ENCODE measurements around the gene GEMIN7.

The GEMIN7 gene

GRCh38 chr19:45090606-45091005 lies 11.5 kb downstream of the GEMIN7 start:
- H3K27me3 ChIP-seq (ENCODE audit: insufficient read depth, poor library complexity, severe bottlenecking): no peaks in the 10 kb centered on the region
- no peak for DNase-seq (ENCODE audit: low read depth in 1 of 2, low spot score in 1 of 2)
- no peak for TF ChIP-seq CTCF (IDR thresholded peaks at IDR 0.05; ENCODE audit: insufficient read depth, low read length)
- TF ChIP-seq POLR2AphosphoS5 (IDR thresholded peaks at IDR 0.05; ENCODE audit: low read depth): no peak
- no peak for TF ChIP-seq GABPA (IDR thresholded peaks at IDR 0.05; ENCODE audit: low read depth)
- TF ChIP-seq SPI1 (IDR thresholded peaks at IDR 0.05; ENCODE audit: borderline replicate concordance, low read depth): no peak
- H3K27ac ChIP-seq (replicated peaks): no peak overlapping the region
- no peak overlapping the region for H3K4me3 ChIP-seq (replicated peaks; ENCODE audit: insufficient read depth, low read length)

GRCh38 chr19:45091031-45091923 lies 12.2 kb downstream of the GEMIN7 start:
- peak; percentile 96 to 99 for DNase-seq (ENCODE audit: low read depth in 1 of 2, low spot score in 1 of 2)
- no peaks in the 10 kb centered on the region for H3K27me3 ChIP-seq (ENCODE audit: insufficient read depth, poor library complexity, severe bottlenecking)
- peak overlapping the region; percentile 98 for H3K27ac ChIP-seq (replicated peaks)
- peak overlapping the region; percentile 98 for H3K4me3 ChIP-seq (replicated peaks; ENCODE audit: insufficient read depth, low read length)
- TF ChIP-seq POLR2AphosphoS5 (IDR thresholded peaks at IDR 0.05; ENCODE audit: low read depth) (peak; percentile 98), REST (IDR thresholded peaks at IDR 0.05; ENCODE audit: insufficient replicate concordance, low read depth) (no peak), GABPA (IDR thresholded peaks at IDR 0.05; ENCODE audit: low read depth) (0 out of 2 replicates have a peak, but pooled peaks have one; percentile 36), CTCF (IDR thresholded peaks at IDR 0.05; ENCODE audit: insufficient read depth, low read length) (no peak), SPI1 (IDR thresholded peaks at IDR 0.05; ENCODE audit: borderline replicate concordance, low read depth) (peak; percentile 97)

GRCh38 chr19:45092747-45093678 lies 14.0 kb downstream of the GEMIN7 start, which contains the start of gene PPP1R37:
PPP1R37 (plus strand) TSS chr19:45093179; CDS start chr19:45093326, 147 bp downstream.
- Histone ChIP-seq H3K27ac (replicated peaks) (peak within 1 kb of the TSS; percentile 98), H3K27me3 (ENCODE audit: insufficient read depth, poor library complexity, severe bottlenecking) (no peaks in the 10 kb centered on the region), H3K4me3 (replicated peaks; ENCODE audit: insufficient read depth, low read length) (peak within 1 kb of the TSS; percentile 98)
- TF ChIP-seq SPI1 (IDR thresholded peaks at IDR 0.05; ENCODE audit: borderline replicate concordance, low read depth) (peak; percentile 32; the same call in 1 of the 2 replicates), POLR2AphosphoS5 (IDR thresholded peaks at IDR 0.05; ENCODE audit: low read depth) (no peak; the same call in 1 of the 2 replicates), REST (IDR thresholded peaks at IDR 0.05; ENCODE audit: insufficient replicate concordance, low read depth) (no peak), CTCF (IDR thresholded peaks at IDR 0.05; ENCODE audit: insufficient read depth, low read length) (no peak), GABPA (IDR thresholded peaks at IDR 0.05; ENCODE audit: low read depth) (peak; percentile 74)
- peak; percentile 96 for DNase-seq (ENCODE audit: low read depth in 1 of 2, low spot score in 1 of 2)
